HL-60/S4 treated with retinoic acid at 250 ng/mL for 4 days and 3 days (cell line): Measurements from ENCODE around the gene GPRC5C.
"Not testable (repeated sequence)": the region's sequence is repeated elsewhere in the genome, so short reads cannot be mapped to it uniquely, and the experiment has no call there.

Source experiments
- in situ Hi-C: fragments of 300-500 bp; cut with MboI; formaldehyde crosslinking; loops from 2 replicates; pipeline ENCODE4 v1.7.0; 2022; ENCODE audit warnings: low sequenced_read_pairs

GPRC5C gene

GRCh38 chr17:74467221-74467951 lies 35.5 kb downstream of the GPRC5C start:
- in situ Hi-C loops: no loop called here

GRCh38 chr17:74471341-74471740 lies 39.5 kb downstream of the GPRC5C start:
- in situ Hi-C loops: no loop called here

- in situ Hi-C loops: no loop called here
Observed at GRCh38 chr17:74472890-74473289, 41.0 kb downstream of the GPRC5C start.

- in situ Hi-C loops: no loop called here
Observed at GRCh38 chr17:74473294-74473693, 41.4 kb downstream of the GPRC5C start.

- in situ Hi-C loops: no loop called here
Observed at GRCh38 chr17:74474043-74474792, 42.3 kb downstream of the GPRC5C start.

GRCh38 chr17:74475189-74475588 lies 43.3 kb downstream of the GPRC5C start:
- in situ Hi-C loops: no loop called here

- in situ Hi-C loops: no loop called here
Observed at GRCh38 chr17:74477411-74477810, 45.5 kb downstream of the GPRC5C start.

- in situ Hi-C loops: no loop called here
Observed at GRCh38 chr17:74478420-74479100, 46.7 kb downstream of the GPRC5C start.

GRCh38 chr17:74480290-74480689 lies 48.4 kb downstream of the GPRC5C start:
- in situ Hi-C loops: no loop called here

- in situ Hi-C loops: no loop called here
Observed at GRCh38 chr17:74481621-74482020, 49.7 kb downstream of the GPRC5C start.

- in situ Hi-C loops: no loop called here
Observed at GRCh38 chr17:74484066-74484465, 52.2 kb downstream of the GPRC5C start.

GRCh38 chr17:74485022-74485743 lies 53.3 kb downstream of the GPRC5C start:
- in situ Hi-C loops: no loop called here

- in situ Hi-C loops: no loop called here
Observed at GRCh38 chr17:74485841-74486240, 54.0 kb downstream of the GPRC5C start.

- in situ Hi-C loops: not testable (repeated sequence)
Observed at GRCh38 chr17:74488276-74488675, 56.4 kb downstream of the GPRC5C start.

GRCh38 chr17:74490716-74491115 lies 58.8 kb downstream of the GPRC5C start:
- in situ Hi-C loops: no loop called here

- in situ Hi-C loops: no loop called here
Observed at GRCh38 chr17:74491626-74492025, 59.7 kb downstream of the GPRC5C start.

- in situ Hi-C loops: no loop called here
Observed at GRCh38 chr17:74493331-74493833, 61.5 kb downstream of the GPRC5C start.
